HG03045 (cell line): Measurements from ENCODE around the gene RAB2B.

Experiments used
- ATAC-seq: cut with Tn5 transposase; IDR thresholded peaks from one replicate; pipeline ENCODE4 v1.9.1; 2021; ENCODE audit warnings: mild to moderate bottlenecking, moderate library complexity; ENCODE audit not compliant: unreplicated experiment

Gene RAB2B

GRCh38 chr14:21476925-21477681 lies at the start of gene RAB2B, which contains the start of gene TOX4:
Gene RAB2B (minus strand): TSS chr14:21476959. CDS start chr14:21476872, 87 bp downstream.
Gene TOX4 (plus strand): TSS chr14:21477195. CDS start chr14:21477279, 84 bp downstream.
- ATAC-seq: peak; percentile 99

- no peak for ATAC-seq
Observed at GRCh38 chr14:21525962-21526671, 49.4 kb upstream of the RAB2B start, which contains the start of gene SALL2. Gene SALL2 (minus strand): TSS chr14:21526346. CDS start chr14:21526127, 219 bp downstream.

GRCh38 chr14:21525571-21525961 lies 48.8 kb upstream of the RAB2B start:
- ATAC-seq: no peak

- ATAC-seq: no peak
Observed at GRCh38 chr14:21524575-21525490, 48.1 kb upstream of the RAB2B start.

GRCh38 chr14:21523203-21523602 lies 46.4 kb upstream of the RAB2B start:
- ATAC-seq: no peak

- no peak for ATAC-seq
Observed at GRCh38 chr14:21521501-21521900, 44.7 kb upstream of the RAB2B start.

- no peak for ATAC-seq
Observed at GRCh38 chr14:21520767-21521166, 44.0 kb upstream of the RAB2B start.

GRCh38 chr14:21518725-21519124 lies 42.0 kb upstream of the RAB2B start:
- ATAC-seq: no peak

- no peak for ATAC-seq
Observed at GRCh38 chr14:21514341-21514740, 37.6 kb upstream of the RAB2B start.

- ATAC-seq: peak; percentile 96
Observed at GRCh38 chr14:21510735-21511657, 34.2 kb upstream of the RAB2B start, which contains the start of gene METTL3. Gene METTL3 (minus strand): TSS chr14:21511340. CDS start chr14:21511223, 117 bp downstream.

GRCh38 chr14:21509432-21510143 lies 32.8 kb upstream of the RAB2B start:
- ATAC-seq: no peak

GRCh38 chr14:21506557-21506956 lies 29.8 kb upstream of the RAB2B start:
- ATAC-seq: no peak

- ATAC-seq: peak; percentile 83
Observed at GRCh38 chr14:21505012-21505553, 28.3 kb upstream of the RAB2B start.

GRCh38 chr14:21503376-21503775 lies 26.6 kb upstream of the RAB2B start:
- ATAC-seq: no peak

GRCh38 chr14:21501568-21501967 lies 24.8 kb upstream of the RAB2B start:
- ATAC-seq: no peak

- no peak for ATAC-seq
Observed at GRCh38 chr14:21498540-21499526, 22.1 kb upstream of the RAB2B start.

GRCh38 chr14:21496453-21496852 lies 19.7 kb upstream of the RAB2B start:
- no peak for ATAC-seq
